Inflammatory macrophage treated with lipopolysaccharide for 1 hour (primary cell): Measurements from ENCODE around the gene POLR1D.

ENCODE experiments used
- DNase-seq, 2 donors: peaks; one replicate each; pipeline ENCODE4 v3.0.0-alpha.2; 2020 to 2022

POLR1D gene

GRCh38 chr13:27621366-27622101 is at the start of gene POLR1D:
TSS of gene POLR1D (plus strand) at chr13:27621892. CDS start at chr13:27621984, 92 bp downstream.
- peak; percentile 68 to 77 for DNase-seq

- DNase-seq: no peak
These were observed 49.3 kb upstream of the POLR1D start for GRCh38 chr13:27572234-27572901.

GRCh38 chr13:27573265-27573664 is 48.4 kb upstream of the POLR1D start:
- DNase-seq: no peak

- DNase-seq: no peak
These were observed 47.0 kb upstream of the POLR1D start for GRCh38 chr13:27574661-27575060.

DNA sequence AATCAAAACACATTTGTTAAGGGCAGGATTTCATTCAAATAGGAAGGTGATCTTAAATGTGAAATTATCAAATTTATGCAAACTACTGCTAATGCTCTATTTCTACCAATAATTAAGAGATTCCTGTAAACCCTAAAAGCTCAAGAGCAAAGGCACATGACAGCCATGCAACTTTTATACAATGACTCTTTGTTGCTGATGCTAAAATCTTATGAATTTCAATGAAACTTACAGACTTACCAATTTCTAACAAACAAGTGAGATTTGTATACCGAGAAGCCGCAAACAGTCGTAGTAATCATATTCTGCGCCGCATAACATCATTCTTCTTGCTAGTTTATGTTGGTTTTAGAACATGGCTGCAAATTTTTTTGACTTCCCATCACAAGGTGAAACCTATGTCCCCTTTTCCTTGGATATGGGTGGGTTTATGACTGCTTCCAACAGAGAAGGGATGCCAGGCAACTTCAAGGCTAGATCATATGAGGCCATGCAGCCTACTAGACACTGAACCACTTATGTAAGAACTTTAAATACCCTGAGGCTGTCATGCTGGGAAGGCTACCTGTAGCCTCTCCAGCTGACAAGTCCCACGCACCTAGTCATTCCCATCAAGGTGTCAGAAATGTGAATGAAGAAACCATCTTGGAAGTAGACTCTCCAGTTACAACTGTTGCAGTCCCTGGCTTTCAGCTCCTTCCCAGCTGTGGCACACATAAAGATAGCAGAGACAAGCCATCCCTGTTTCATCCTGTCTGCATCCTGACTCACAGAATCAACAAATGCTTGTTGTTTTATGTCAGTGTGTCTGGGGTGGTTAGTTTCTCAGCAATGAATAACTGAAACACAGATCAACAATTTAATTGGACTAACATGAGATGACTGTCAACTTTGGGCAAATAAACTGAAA is 43.3 kb upstream of the POLR1D start:
- no peak for DNase-seq

GRCh38 chr13:27583645-27584044 is 38.0 kb upstream of the POLR1D start:
- no peak for DNase-seq

DNA sequence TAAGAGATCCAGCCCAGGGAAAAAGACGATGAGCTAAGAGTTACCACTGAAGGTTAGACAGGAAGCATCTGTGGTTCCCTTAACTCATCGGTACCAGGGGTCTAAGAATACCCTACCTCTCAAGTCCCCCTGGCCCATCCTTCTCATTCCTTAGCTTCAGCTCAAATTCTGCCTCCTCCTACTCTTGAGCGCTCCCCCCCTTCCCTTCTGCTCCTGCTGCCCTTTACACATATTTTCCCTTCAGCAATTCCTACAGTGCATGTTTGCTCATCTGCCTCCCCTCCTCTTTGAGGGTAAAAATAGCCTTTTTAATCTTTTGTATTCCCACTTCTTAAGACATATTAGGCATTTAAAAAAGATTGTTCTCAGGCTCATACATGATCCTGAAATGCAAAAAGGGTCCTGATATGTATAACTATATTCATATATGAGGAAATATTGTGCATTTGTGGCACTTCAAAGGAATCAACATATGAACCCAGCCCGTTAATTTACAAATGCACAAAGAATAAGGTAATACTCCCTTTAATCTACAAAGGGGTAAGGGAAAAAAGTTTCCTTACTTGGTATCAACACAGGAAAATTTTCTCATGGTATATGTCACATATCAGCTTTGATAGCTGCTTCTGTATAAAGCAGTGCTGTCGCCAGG is 34.5 kb upstream of the POLR1D start:
- DNase-seq: no peak

DNA sequence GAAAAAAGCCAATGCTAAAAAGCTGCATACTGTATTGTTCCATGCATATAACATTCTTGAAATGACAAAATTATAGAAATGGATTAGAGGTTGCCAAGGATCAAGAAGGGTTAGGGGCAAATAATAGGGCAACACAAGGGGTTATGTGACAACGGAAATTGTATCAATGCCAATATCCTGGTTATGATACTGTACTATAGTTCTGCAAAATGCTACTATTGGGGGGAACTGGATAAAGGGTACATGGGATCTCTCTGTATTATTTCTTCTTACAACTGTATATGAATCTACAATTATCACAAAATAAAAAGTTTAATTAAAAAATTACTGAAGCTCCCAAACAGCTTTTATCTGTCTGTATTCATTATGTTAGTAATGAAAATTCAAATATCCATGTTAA is 33.3 kb upstream of the POLR1D start:
- no peak for DNase-seq

DNA sequence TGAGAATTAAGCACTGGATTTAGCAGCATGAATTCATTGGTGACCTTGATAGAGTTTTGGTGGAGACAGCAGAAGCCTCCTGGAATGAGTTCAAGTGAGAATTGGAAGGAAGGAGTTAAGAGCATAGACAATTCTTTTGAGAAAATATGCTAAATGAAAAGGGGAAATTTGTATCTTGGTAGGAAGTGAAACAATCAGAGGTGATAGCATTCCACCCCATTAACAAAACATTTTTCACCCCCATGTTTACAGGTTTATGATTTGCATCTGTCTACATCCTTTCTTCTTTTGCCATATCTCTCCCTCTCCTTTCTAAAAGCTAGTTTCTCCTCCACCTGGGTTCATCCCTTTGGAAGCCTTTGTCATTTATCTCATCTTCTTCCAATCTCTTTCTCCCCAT is 28.8 kb upstream of the POLR1D start:
- DNase-seq: no peak

- no peak for DNase-seq
These were observed 28.4 kb upstream of the POLR1D start for GRCh38 chr13:27593267-27593666.

- no peak for DNase-seq
These were observed 26.5 kb upstream of the POLR1D start for GRCh38 chr13:27595055-27595811.

DNA sequence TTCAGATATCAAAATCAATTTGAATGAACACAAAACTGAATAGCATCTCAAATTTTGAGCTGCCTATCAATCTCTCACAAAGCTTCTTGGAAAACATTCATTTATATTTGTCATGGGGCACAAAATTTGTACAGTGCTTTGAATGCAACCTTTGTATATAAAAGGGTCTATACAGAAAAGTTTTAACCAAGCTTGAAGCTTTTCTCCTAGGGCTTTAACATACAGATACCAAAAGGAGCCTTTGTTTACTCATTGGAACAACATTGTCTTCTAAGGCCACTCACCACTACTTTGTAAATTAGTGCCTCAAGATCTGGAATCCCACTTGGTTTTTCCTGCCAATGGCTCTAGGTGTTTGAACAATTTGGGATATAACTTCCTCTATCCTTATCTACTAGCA is 22.6 kb upstream of the POLR1D start:
- no peak for DNase-seq

- DNase-seq: no peak
These were observed 21.7 kb upstream of the POLR1D start for GRCh38 chr13:27599845-27600553.

DNA sequence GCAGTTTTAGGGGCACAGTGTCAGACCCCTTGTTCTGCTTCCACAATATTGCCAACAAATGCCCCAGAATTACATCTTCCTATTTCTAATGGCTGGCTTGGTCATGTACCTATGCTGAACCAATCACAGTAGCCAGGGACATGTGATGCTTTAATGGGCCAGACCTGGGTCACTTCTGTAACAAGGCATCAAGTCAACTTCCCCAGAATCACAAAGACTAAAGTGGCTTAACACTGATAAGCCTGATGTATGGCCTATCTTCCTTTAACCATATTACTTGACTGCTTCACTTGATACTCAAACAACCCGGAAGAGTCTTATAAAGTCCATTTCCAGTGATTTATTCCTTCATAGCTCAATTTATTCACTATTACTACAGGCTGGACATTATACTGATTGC is 21.0 kb upstream of the POLR1D start:
- no peak for DNase-seq

GRCh38 chr13:27601208-27601607 is 20.5 kb upstream of the POLR1D start:
- no peak for DNase-seq

DNA sequence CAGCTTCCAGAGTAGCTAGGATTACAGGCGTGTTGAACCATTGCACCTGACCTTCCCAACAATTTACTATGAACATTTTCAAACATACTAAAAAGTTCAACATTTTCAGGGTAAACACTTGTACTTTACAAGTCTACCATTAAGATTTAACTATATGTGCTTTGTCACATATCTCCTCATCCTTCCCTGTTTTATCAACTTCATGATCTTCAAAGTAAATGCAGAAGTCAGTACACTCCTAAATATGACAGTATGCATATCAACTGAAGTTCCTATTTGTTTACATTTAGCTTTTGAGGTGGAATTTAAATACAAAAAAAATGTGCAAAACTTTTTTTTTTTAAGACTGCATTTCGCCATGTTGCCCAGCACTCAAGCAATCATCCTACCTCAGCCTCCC is 19.9 kb upstream of the POLR1D start:
- no peak for DNase-seq

DNA sequence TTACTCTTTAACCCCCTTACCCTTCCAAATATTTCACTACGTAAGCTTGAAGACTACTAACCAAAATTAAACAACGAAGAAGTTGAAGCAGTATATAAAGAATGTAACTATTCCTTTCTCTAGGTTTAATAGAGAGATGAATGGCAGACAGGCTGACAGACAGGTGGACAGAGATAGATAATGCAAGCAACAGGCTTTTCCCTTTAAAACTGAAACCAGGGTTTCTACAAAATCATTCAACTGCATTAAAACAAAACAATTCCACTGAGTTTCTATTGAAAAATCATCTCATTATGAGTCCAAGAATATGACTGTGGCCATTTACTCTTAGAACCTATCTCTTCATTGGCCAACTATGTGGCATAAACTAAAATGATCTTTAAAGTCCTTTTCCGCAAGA is 16.6 kb upstream of the POLR1D start:
- DNase-seq: no peak

DNA sequence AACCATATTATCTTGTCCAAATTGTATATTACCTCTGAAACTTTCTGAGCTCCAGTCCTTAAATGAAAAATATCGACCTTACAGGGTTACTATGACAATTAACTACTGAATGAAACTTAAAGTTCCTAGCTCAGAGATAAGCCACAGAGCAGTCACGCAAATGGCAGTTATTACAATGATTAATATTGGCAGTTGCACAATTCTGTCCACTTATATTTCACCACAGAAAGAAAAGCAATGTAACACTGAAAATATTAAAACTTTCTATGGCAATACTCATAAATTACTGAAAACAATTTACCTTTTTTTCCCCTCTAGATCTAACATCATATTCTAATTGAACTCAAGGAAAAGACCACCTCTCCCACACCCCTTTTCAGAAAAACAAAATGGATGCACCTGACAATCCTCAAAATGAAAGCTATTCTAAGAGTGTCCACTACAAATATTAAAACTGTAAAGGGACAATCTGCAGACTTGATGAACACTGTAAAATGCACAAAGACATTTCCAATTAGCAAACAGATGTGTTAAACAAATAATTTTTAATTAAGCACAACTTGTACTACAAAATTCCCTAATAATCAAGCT is 16.0 kb upstream of the POLR1D start:
- DNase-seq: no peak

- DNase-seq: peak; percentile 57 to 73
These were observed 14.6 kb upstream of the POLR1D start for GRCh38 chr13:27607125-27607524.

GRCh38 chr13:27613628-27614027 is 8.1 kb upstream of the POLR1D start:
- no peak for DNase-seq

DNA sequence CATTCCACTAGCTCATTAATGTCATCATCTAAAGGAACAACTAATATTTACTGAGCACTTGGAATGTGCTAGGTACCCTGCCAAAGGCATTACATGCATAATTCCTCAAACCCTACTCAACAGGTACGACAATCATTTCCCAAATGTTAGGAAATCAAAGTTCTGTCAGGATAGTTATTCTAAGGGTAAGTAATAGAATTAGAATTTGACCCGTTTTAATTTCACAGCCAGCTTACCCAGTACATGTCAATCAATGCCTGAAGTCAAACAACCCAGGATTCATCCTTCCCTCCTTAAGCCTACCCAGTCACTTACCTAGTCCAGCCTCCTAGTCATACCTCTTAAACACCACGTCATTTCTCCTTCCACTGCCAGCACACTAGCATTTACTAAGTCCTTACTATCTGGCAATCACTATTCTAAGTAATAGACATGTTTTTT is 3.8 kb upstream of the POLR1D start:
- DNase-seq: no peak
